B cell (primary cell): ENCODE data around the gene C1orf226. TPM values are rescaled to one million over a fixed set of nuclear protein-coding genes. Genes with fewer than 3 reads are reported as not detected.

Source experiments
- ATAC-seq: fragments of 200-7000 bp; cut with Tn5 transposase; one replicate; pipeline ENCODE4 v1.10.0; 2021; ENCODE audit warnings: low read depth, mild to moderate bottlenecking, moderate number of reproducible peaks, moderate library complexity
- CTCF ChIA-PET: fragments of 350-600 bp; sonication (Branson Sonifier 250); formaldehyde crosslinking; loops from one replicate; lab custom pipeline; 2021; ENCODE audit warnings: antibody characterized with exemption, inconsistent platforms; lab: Charles Lee
- POLR2A ChIA-PET: fragments of 350-600 bp; sonication (Branson Sonifier 250); formaldehyde crosslinking; loops from one replicate; lab custom pipeline; 2021; ENCODE audit warnings: antibody characterized with exemption; lab: Charles Lee
- DNase-seq: peaks from one replicate; pipeline ENCODE4 v3.0.0; 2013
- H2AFZ ChIP-seq: 2 replicates; pipeline ENCODE4 v1.6.1; 2012; ENCODE audit warnings: mild to moderate bottlenecking, low read depth, low read length; ENCODE audit not compliant: insufficient read depth, poor library complexity, severe bottlenecking
- H3K27ac ChIP-seq, 2 donors: 1 replicate in 1 of 2; 2 replicates in 1 of 2; pipeline ENCODE4 v1.5.1; 2012 to 2013; ENCODE audit warnings: low read length in 2 of 2, mild to moderate bottlenecking in 2 of 2, moderate library complexity in 1 of 2
- H3K27me3 ChIP-seq, 4 experiments: fragments of 200-600 bp in 1 of 4; sonication (generic) in 1 of 4; replicated peaks in 1 of 4; 1 replicate in 2 of 4; 2 replicates in 2 of 4; pipeline versions ENCODE4 v1.6.1 to v1.7.0; 2013 to 2016; ENCODE audit warnings: low read length in 3 of 4, mild to moderate bottlenecking in 2 of 4, mixed read lengths in 1 of 4, moderate library complexity in 1 of 4; ENCODE audit not compliant: insufficient read depth in 4 of 4, control insufficient read depth in 3 of 4; ENCODE audit errors: control extremely low read depth in 1 of 4
- H3K36me3 ChIP-seq, 2 experiments: replicated peaks in 1 of 2; 1 replicate in 1 of 2; 2 replicates in 1 of 2; pipeline versions ENCODE4 v1.6.1 to v1.7.1; 2013; ENCODE audit warnings: low read length in 1 of 2; ENCODE audit not compliant: insufficient read depth in 2 of 2, control insufficient read depth in 1 of 2; ENCODE audit errors: control extremely low read depth in 1 of 2, extremely low read depth in 1 of 2
- H3K4me1 ChIP-seq, 2 donors: fragments of 200-600 bp in 1 of 2; sonication (generic) in 1 of 2; 1 replicate in 1 of 2; 2 replicates in 1 of 2; pipeline versions ENCODE4 v1.5.1 to v1.6.1; 2013 to 2017; ENCODE audit warnings: low read length in 2 of 2; ENCODE audit not compliant: control insufficient read depth in 2 of 2, insufficient read depth in 2 of 2
- H3K4me2 ChIP-seq: replicated peaks from 2 replicates; pipeline ENCODE3; 2012; ENCODE audit warnings: mild to moderate bottlenecking, low read depth, low read length; ENCODE audit not compliant: poor library complexity, severe bottlenecking
- H3K4me3 ChIP-seq, 5 experiments: fragments of 200-600 bp in 1 of 5; sonication (generic) in 1 of 5; 1 replicate in 3 of 5; 2 replicates in 2 of 5; pipeline versions ENCODE4 v1.5.1 to v1.7.0; 2011 to 2016; ENCODE audit warnings: low read length in 4 of 5, mild to moderate bottlenecking in 4 of 5, low read depth in 2 of 5, control low read depth in 1 of 5, moderate library complexity in 1 of 5; ENCODE audit not compliant: insufficient read depth in 1 of 5; ENCODE audit errors: control extremely low read depth in 1 of 5, extremely low read depth in 1 of 5
- H3K79me2 ChIP-seq: fragments of 200-600 bp; sonication (generic); one replicate; pipeline ENCODE4 v1.6.0; 2016; ENCODE audit warnings: low read length; ENCODE audit not compliant: control insufficient read depth, insufficient read depth
- H3K9ac ChIP-seq: fragments of 200-600 bp; sonication (generic); 2 replicates; pipeline ENCODE4 v1.6.1; 2017; ENCODE audit warnings: mild to moderate bottlenecking, low read length, moderate library complexity
- H3K9me3 ChIP-seq, 3 donors: one replicate each; pipeline versions ENCODE4 v1.6.1 to v1.7.1; 2013; ENCODE audit warnings: low read length in 2 of 3; ENCODE audit not compliant: control insufficient read depth in 2 of 3, insufficient read depth in 1 of 3; ENCODE audit errors: control extremely low read depth in 1 of 3
- H4K20me1 ChIP-seq: 2 replicates; pipeline ENCODE4 v1.6.0; 2012; ENCODE audit warnings: mild to moderate bottlenecking, low read length; ENCODE audit not compliant: insufficient read depth, control insufficient read depth, poor library complexity, severe bottlenecking
- H3K27ac Mint-ChIP-seq: one replicate; pipeline ENCODE4 v1.8.0; 2021; ENCODE audit warnings: mixed read lengths
- H3K27me3 Mint-ChIP-seq: one replicate; pipeline ENCODE4 v1.8.0; 2021; ENCODE audit warnings: mixed read lengths
- H3K4me1 Mint-ChIP-seq: one replicate; pipeline ENCODE4 v1.8.0; 2021; ENCODE audit warnings: mixed read lengths
- H3K4me3 Mint-ChIP-seq: one replicate; pipeline ENCODE4 v1.8.0; 2021; ENCODE audit warnings: mixed read lengths
- H3K9me3 Mint-ChIP-seq: one replicate; pipeline ENCODE4 v1.8.0; 2022; ENCODE audit warnings: mixed read lengths; ENCODE audit not compliant: insufficient read depth
- CTCF ChIP-seq: fragments of 200-600 bp; IDR thresholded peaks from one replicate; pipeline ENCODE4 v1.8.0; 2022; ENCODE audit warnings: antibody characterized with exemption, mild to moderate bottlenecking
- EZH2 ChIP-seq: IDR thresholded peaks from 2 replicates; pipeline ENCODE4 v1.6.1; 2012; ENCODE audit warnings: borderline replicate concordance, low read depth, mild to moderate bottlenecking, moderate library complexity, low read length; ENCODE audit not compliant: insufficient read depth, poor library complexity, severe bottlenecking
- WGBS: methylation state at CpG from one replicate; pipeline ENCODE4 v1.1.5; 2013; ENCODE audit warnings: missing lambda C conversion rate; ENCODE audit not compliant: insufficient coverage; 5-methylcytosine and 5-hydroxymethylcytosine counted together
- intact Hi-C: fragments of 100-400 bp; cut with micrococcal nuclease; formaldehyde crosslinking; loops from one replicate; pipeline ENCODE4 v1.10.0; 2022
- polyA plus RNA-seq: library from polyadenylated mRNA; depleted of rRNA; stranded (reverse); fragments of >200 nt; gene quantifications from 2 replicates; pipeline ENCODE4 v1.2.3, GENCODE V29; 2012
- total RNA-seq, 2 donors: library from RNA; stranded (reverse); fragments of 120-200 nt in 1 of 2; gene quantifications; 1 replicate in 1 of 2; 2 replicates in 1 of 2; pipeline versions ENCODE4 v1.2.3 to v1.2.4, GENCODE V29; 2013 to 2022

C1orf226 gene
- total and polyA plus RNA-seq, 2 donors (not counting 1 experiment from before 2014, with no cell fraction given): 0.01 to 0.10 TPM

GRCh38 chr1:162370721-162371120 is 10.8 kb upstream of the C1orf226 start:
- H3K27ac Mint-ChIP-seq: no peak overlapping the region
- H3K27me3 Mint-ChIP-seq: peaks cover 8% of the 10 kb centered on the region
- ATAC-seq: no peak
- TF ChIP-seq EZH2: no peak
- Histone ChIP-seq H4K20me1 (no peaks in the 10 kb centered on the region), H3K9ac (no peak overlapping the region), H3K36me3 (no peaks in the 10 kb centered on the region), H2AFZ (no peak overlapping the region), H3K4me3 (no peak overlapping the region), H3K4me1 (no peaks in the 10 kb centered on the region), H3K4me2 (no peak overlapping the region), H3K9me3 (no peaks in the 10 kb centered on the region), H3K79me2 (no peaks in the 10 kb centered on the region), H3K27ac (no peak overlapping the region), H3K27me3 (no peaks in the 10 kb centered on the region)
- intact Hi-C loops: no loop called here
- POLR2A ChIA-PET: no interaction called here
- CTCF ChIA-PET: no interaction called here
- no CpG with 5 or more reads among the region's 3 CpGs for WGBS
- no peaks in the 10 kb centered on the region for H3K4me1 Mint-ChIP-seq
- H3K9me3 Mint-ChIP-seq: no peaks in the 10 kb centered on the region
- DNase-seq: no peak
- no peak overlapping the region for H3K4me3 Mint-ChIP-seq

GRCh38 chr1:162371611-162372010 is 9.9 kb upstream of the C1orf226 start:
- Histone ChIP-seq H3K9ac (no peak overlapping the region), H2AFZ (no peak overlapping the region)
- CTCF ChIA-PET: no interaction called here

More at GRCh38 chr1:162371611-162372010, 9.9 kb upstream of the C1orf226 start:
- DNase-seq (no peak), ATAC-seq (no peak)
- Histone ChIP-seq H4K20me1 (no peaks in the 10 kb centered on the region), H3K27me3 (no peaks in the 10 kb centered on the region), H3K27ac (no peak overlapping the region), H3K4me1 (no peaks in the 10 kb centered on the region), H3K9me3 (no peaks in the 10 kb centered on the region), H3K4me2 (no peak overlapping the region), H3K4me3 (no peak overlapping the region), H3K36me3 (no peaks in the 10 kb centered on the region), H3K79me2 (no peaks in the 10 kb centered on the region)
- Mint-ChIP-seq H3K4me3 (no peak overlapping the region), H3K9me3 (no peaks in the 10 kb centered on the region), H3K27ac (no peak overlapping the region), H3K27me3 (peaks cover 3% of the 10 kb centered on the region), H3K4me1 (no peaks in the 10 kb centered on the region)
- TF ChIP-seq EZH2 (no peak), CTCF (no peak)
- intact Hi-C loops: no loop called here
- WGBS: no CpG with 5 or more reads among the region's 6 CpGs
- POLR2A ChIA-PET: no interaction called here
